Mucosa of descending colon (tissue), 3 donors: ENCODE measurements around the gene COL4A2. TPM values are rescaled to one million over a fixed set of nuclear protein-coding genes. Genes with fewer than 3 reads are reported as not detected.
A peak's percentile ranks its signal among the peaks of the same experiment; 100 is the strongest.

Experiments used
- ATAC-seq: fragments of 200-7000 bp; cut with Tn5 transposase; one replicate; pipeline ENCODE4 v1.9.1; 2020; ENCODE audit warnings: mild to moderate bottlenecking, moderate library complexity
- DNase-seq, 3 donors: peaks; one replicate each; pipeline ENCODE4 v3.0.0-alpha.2; 2020
- H3K36me3 ChIP-seq: fragments of 200-600 bp; one replicate; pipeline ENCODE4 v1.8.0; 2021; ENCODE audit warnings: low read depth, mild to moderate bottlenecking
- H3K4me1 ChIP-seq: fragments of 200-600 bp; one replicate; pipeline ENCODE4 v1.8.0; 2021; ENCODE audit warnings: low read depth, mild to moderate bottlenecking
- H3K4me3 ChIP-seq: fragments of 200-600 bp; one replicate; pipeline ENCODE4 v1.8.0; 2021; ENCODE audit warnings: mild to moderate bottlenecking
- H3K9me3 ChIP-seq: fragments of 200-600 bp; one replicate; pipeline ENCODE4 v1.8.0; 2021; ENCODE audit warnings: mild to moderate bottlenecking
- intact Hi-C, 2 donors: fragments of 100-400 bp; cut with DNase I in 1 of 2; cut with micrococcal nuclease in 1 of 2; formaldehyde crosslinking; loops; one replicate each; pipeline versions ENCODE4 v1.11.0 to v1.11.1; 2022; cut with DNase I, micrococcal nuclease
- total RNA-seq, 3 donors: library from RNA; stranded (reverse); fragmentation: NEBNext Ultra II Directional in 2 of 3; extraction: Animal tissue kit (Norgen Biotek cat#: 25700) in 2 of 3; gene quantifications; one replicate each; pipeline versions ENCODE4 v1.2.1 to v1.2.4, GENCODE V29; 2021 to 2023
- TF ChIP-seq, protein P1 (sequence below): fragments of 200-600 bp; IDR thresholded peaks from one replicate; pipeline ENCODE4 v1.8.0; 2022; ENCODE audit warnings: antibody characterized with exemption, mild to moderate bottlenecking
- donor health status: DM: no; HTN: no; CAD: no; lungs with moderate emphysema.
- donor health status: DM: no; HTN: no; CAD: no.
- donor health status: DM: no; HTN: yes; CAD: no.

COL4A2 gene
- total RNA-seq, 3 donors from 2014 or later: 33.5 to 389 (median 74.2) TPM

DNA sequence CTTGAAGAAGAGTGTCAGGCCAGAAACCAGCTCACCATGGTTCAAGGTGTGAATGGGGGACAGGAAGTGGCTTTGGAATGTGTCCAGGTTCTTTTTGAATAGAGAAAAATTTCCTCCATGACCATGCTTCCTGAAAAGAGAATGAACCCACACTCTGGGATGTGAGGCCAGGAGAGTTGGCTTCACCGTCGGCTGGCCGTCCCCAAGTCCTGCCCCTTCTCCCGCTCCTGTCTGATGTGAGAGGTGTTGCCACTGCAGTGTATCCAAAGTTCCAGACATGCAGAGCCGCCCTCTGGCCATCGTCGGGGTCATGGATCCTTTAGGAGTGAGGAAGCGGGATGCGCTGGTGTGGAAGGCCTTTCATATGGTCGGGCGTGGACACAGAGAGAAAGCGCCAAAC is 101.2 kb downstream of the COL4A2 start:
- intact Hi-C loops: loop anchor here in 1 of 2 donors (10.0 kb wide), 1 partner anchor 183 kb away; no protein-coding TSS in a partner anchor
- ATAC-seq (no peak), DNase-seq (no peak)
- Histone ChIP-seq H3K9me3 (no peaks in the 10 kb centered on the region), H3K4me1 (peaks cover 3% of the 10 kb centered on the region), H3K36me3 (no peaks in the 10 kb centered on the region), H3K4me3 (no peak overlapping the region)
- TF ChIP-seq, protein P1, sequence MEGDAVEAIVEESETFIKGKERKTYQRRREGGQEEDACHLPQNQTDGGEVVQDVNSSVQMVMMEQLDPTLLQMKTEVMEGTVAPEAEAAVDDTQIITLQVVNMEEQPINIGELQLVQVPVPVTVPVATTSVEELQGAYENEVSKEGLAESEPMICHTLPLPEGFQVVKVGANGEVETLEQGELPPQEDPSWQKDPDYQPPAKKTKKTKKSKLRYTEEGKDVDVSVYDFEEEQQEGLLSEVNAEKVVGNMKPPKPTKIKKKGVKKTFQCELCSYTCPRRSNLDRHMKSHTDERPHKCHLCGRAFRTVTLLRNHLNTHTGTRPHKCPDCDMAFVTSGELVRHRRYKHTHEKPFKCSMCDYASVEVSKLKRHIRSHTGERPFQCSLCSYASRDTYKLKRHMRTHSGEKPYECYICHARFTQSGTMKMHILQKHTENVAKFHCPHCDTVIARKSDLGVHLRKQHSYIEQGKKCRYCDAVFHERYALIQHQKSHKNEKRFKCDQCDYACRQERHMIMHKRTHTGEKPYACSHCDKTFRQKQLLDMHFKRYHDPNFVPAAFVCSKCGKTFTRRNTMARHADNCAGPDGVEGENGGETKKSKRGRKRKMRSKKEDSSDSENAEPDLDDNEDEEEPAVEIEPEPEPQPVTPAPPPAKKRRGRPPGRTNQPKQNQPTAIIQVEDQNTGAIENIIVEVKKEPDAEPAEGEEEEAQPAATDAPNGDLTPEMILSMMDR: no peak

DNA sequence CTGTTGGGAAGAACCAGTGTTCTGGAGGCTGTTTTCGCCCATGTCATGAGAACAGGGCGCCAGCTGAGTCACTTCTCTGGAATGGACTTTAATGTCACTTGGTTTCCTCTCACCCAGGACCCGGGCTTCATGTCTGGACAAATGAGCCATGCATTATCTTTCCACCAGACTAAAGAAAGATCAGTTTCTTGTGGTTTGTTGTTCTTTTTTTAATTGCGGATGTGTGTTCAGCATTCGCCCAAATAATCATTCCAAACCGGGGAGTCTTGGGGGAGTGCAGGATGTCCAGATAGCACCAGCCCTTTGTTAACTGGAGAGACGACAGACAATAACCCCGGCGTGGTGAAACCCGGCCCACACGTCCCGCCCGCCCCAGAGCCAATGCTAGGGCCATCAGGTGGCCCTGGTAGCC is 102.5 kb downstream of the COL4A2 start:
- intact Hi-C loops: loop anchor here in 1 of 2 donors (10.0 kb wide), 1 partner anchor 185 kb away; no protein-coding TSS in a partner anchor
- ATAC-seq: no peak
- H3K36me3 ChIP-seq: no peaks in the 10 kb centered on the region
- no peak overlapping the region for H3K4me3 ChIP-seq
- DNase-seq: no peak
- peaks cover 3% of the 10 kb centered on the region for H3K4me1 ChIP-seq
- no peaks in the 10 kb centered on the region for H3K9me3 ChIP-seq
- TF ChIP-seq, protein P1: no peak

DNA sequence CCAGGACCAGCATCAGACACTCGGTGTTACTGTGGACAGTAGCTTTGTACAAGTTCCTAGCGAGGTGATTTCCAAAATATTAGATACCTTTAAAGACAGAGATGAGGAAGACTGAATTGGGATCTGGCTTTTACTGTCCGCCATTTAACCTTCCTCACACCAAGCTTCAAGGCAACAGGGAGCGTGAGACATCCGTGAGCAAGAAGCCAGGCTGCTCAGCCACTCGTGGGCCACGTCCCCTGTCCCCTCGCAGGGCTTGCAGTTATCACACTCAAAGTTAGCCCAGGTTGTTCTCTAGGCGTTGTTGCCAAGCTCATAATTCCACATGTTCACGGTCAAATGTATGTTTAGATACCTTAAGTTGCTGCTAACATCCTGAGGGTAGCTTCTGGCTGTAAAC is 102.9 kb downstream of the COL4A2 start:
- DNase-seq (no peak), ATAC-seq (no peak)
- TF ChIP-seq, protein P1: no peak
- intact Hi-C loops: loop anchor here (10.0 kb wide), 1 partner anchor 185 kb away; no protein-coding TSS in a partner anchor
- H3K9me3 ChIP-seq: no peaks in the 10 kb centered on the region
- peaks cover 3% of the 10 kb centered on the region for H3K4me1 ChIP-seq
- no peak overlapping the region for H3K4me3 ChIP-seq
- H3K36me3 ChIP-seq: no peaks in the 10 kb centered on the region

DNA sequence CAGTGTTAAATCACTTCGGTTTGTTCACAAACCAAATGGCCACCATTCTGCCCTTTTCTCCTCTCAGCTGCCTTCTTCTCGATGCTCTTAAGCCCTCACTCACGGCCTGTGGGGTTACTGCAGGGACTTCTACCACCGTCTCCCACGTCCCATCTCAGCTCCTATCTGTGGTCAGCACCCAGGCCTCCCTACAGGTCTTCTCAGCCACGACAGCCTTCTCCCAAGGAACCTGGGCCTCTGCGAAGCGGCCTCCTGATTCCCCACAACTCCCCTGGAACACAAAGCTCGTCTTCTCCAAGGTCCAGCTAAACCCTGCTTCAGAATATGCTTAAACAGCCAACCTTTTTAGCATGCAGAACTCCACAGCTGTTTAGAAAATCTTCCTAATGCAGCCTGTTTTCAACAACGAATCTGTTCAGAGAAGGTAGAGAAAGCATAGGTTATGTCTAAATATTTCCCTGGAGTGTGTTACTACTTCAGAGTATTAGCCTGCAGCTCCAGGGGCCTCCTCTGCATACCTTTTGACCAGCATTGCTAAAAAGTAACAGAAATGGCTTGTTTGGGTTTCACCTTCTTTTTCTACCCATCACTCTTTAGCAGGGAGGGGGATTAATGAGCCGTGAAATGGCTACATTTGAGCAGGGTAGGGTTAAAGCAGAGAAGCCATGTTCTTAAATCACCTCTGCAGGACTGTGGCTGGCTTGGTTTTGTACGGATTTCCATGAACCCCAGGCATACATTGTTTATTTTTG is 104.0 kb downstream of the COL4A2 start:
- no peak overlapping the region for H3K4me3 ChIP-seq
- H3K36me3 ChIP-seq: no peaks in the 10 kb centered on the region
- peaks cover 3% of the 10 kb centered on the region for H3K4me1 ChIP-seq
- intact Hi-C loops: loop anchor here in 1 of 2 donors (10.0 kb wide), 1 partner anchor 186 kb away; no protein-coding TSS in a partner anchor
- TF ChIP-seq, protein P1: no peak
- H3K9me3 ChIP-seq: no peaks in the 10 kb centered on the region
- ATAC-seq: no peak
- DNase-seq: no peak

DNA sequence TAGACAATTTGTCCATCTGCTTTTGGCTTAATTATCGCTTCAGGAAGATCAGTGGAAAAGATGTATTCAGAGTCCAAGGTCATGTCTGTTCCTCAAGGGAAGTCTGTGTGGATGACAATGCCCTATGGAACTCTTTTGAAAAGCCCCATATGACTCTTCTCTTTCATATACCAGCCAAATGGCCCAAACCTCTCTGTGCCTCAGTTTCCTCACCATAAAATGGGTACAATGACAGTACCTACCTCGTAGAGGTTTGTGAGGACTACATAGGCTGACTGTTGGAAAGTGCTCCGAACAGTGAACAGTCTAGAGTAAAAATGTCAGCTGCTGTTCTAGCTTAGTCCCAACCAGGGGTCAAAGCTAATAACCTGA is 104.6 kb downstream of the COL4A2 start:
- ATAC-seq (peak; percentile 3), DNase-seq (no peak)
- TF ChIP-seq, protein P1: no peak
- H3K9me3 ChIP-seq: no peaks in the 10 kb centered on the region
- intact Hi-C loops: loop anchor here in 1 of 2 donors (10.0 kb wide), 1 partner anchor 187 kb away; no protein-coding TSS in a partner anchor
- no peaks in the 10 kb centered on the region for H3K36me3 ChIP-seq
- H3K4me3 ChIP-seq: no peak overlapping the region
- H3K4me1 ChIP-seq: peaks cover 3% of the 10 kb centered on the region
